Mesothelial cell of epicardium (in vitro differentiated cells): ENCODE results near the gene FBXL4. TPM values are rescaled to one million over a fixed set of nuclear protein-coding genes. Genes with fewer than 3 reads are reported as not detected.

Experiments
- DNase-seq, 2 experiments: peaks; one replicate each; pipeline ENCODE4 v3.0.0; 2021; ENCODE audit warnings: low spot score in 2 of 2; ENCODE audit not compliant: unreplicated experiment in 2 of 2
- H3K27ac Mint-ChIP-seq: 2 replicates; pipeline ENCODE4 v1.8.0; 2021; ENCODE audit warnings: mixed read lengths
- H3K27me3 Mint-ChIP-seq: 2 replicates; pipeline ENCODE4 v1.8.0; 2021; ENCODE audit warnings: low read depth, mixed read lengths
- H3K36me3 Mint-ChIP-seq: 2 replicates; pipeline ENCODE4 v1.8.0; 2021; ENCODE audit warnings: mixed read lengths
- H3K4me1 Mint-ChIP-seq: 2 replicates; pipeline ENCODE4 v1.8.0; 2021; ENCODE audit warnings: mixed read lengths
- H3K4me3 Mint-ChIP-seq: 2 replicates; pipeline ENCODE4 v1.8.0; 2021; ENCODE audit warnings: mild to moderate bottlenecking, moderate library complexity, mixed read lengths
- H3K9me3 Mint-ChIP-seq: 2 replicates; pipeline ENCODE4 v1.8.0; 2021; ENCODE audit warnings: mixed read lengths
- CTCF ChIP-seq: fragments of 200-600 bp; sonication (generic); IDR thresholded peaks from one replicate; pipeline ENCODE4 v1.5.0; 2021; ENCODE audit warnings: antibody characterized with exemption; ENCODE audit not compliant: unreplicated experiment
- total RNA-seq: library from RNA; stranded (reverse); gene quantifications from 3 replicates; pipeline ENCODE4 v1.2.1, GENCODE V29; 2021

The FBXL4 gene
- total RNA-seq, 1 donor from 2014 or later, result 21.2 TPM

GRCh38 chr6:98824902-98825599 is 122.7 kb downstream of the FBXL4 start:
- DNase-seq, result no peak
- no peak for TF ChIP-seq CTCF
- Mint-ChIP-seq H3K36me3 (no peaks in the 10 kb centered on the region), H3K27me3 (peaks cover 96% of the 10 kb centered on the region), H3K4me1 (peaks cover 17% of the 10 kb centered on the region), H3K4me3 (peak overlapping the region; percentile 16), H3K9me3 (no peaks in the 10 kb centered on the region), H3K27ac (no peak overlapping the region)

GRCh38 chr6:98824162-98824901 is 123.4 kb downstream of the FBXL4 start:
- no peak for TF ChIP-seq CTCF
- H3K27ac Mint-ChIP-seq, result no peak overlapping the region
- peak overlapping the region; percentile 36 for H3K4me3 Mint-ChIP-seq
- H3K4me1 Mint-ChIP-seq, result peaks cover 17% of the 10 kb centered on the region
- peaks cover 97% of the 10 kb centered on the region for H3K27me3 Mint-ChIP-seq
- H3K9me3 Mint-ChIP-seq, result no peaks in the 10 kb centered on the region
- no peak for DNase-seq
- H3K36me3 Mint-ChIP-seq, result no peaks in the 10 kb centered on the region

- peaks cover 97% of the 10 kb centered on the region for H3K27me3 Mint-ChIP-seq
- H3K4me1 Mint-ChIP-seq, result peaks cover 17% of the 10 kb centered on the region
- H3K4me3 Mint-ChIP-seq, result peak overlapping the region; percentile 36
- DNase-seq, result no peak
- H3K27ac Mint-ChIP-seq, result no peak overlapping the region
- TF ChIP-seq CTCF, result no peak
- no peaks in the 10 kb centered on the region for H3K36me3 Mint-ChIP-seq
- H3K9me3 Mint-ChIP-seq, result no peaks in the 10 kb centered on the region
Observed at GRCh38 chr6:98823428-98824161, 124.2 kb downstream of the FBXL4 start.

DNA sequence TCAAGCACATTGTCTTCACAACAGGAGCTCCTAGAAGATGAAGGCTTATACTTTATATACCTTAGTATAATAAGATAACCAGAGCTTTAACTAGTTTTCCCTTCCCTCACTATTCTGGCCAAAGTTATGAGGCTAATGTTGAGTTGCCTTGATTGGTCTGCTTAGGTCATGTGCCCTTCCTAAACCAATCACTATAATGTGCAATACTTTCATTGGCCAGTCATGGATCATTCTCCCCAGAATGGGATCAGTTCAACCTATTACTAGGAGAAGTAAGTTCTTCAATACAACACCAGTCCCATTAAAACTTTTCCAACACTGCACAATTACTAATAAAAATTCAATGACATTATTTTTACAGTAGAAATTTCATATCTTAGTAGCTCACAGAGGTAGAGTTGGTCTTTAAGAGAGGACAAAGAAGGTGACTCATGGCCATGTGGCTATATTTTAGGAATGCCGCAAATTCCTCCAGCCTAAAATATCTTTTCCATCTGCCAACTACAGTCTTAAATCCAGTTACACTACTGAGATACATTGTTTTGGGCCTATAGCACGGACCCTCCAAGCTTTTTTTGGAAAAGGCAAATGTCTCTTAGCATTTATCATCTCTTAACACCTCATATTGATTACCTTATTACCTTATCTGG is 125.9 kb downstream of the FBXL4 start:
- H3K4me1 Mint-ChIP-seq, result peaks cover 14% of the 10 kb centered on the region
- no peaks in the 10 kb centered on the region for H3K36me3 Mint-ChIP-seq
- DNase-seq, result no peak
- no peak overlapping the region for H3K4me3 Mint-ChIP-seq
- H3K27ac Mint-ChIP-seq, result no peak overlapping the region
- H3K27me3 Mint-ChIP-seq, result peaks cover 90% of the 10 kb centered on the region
- H3K9me3 Mint-ChIP-seq, result no peaks in the 10 kb centered on the region
- TF ChIP-seq CTCF, result no peak

Other genes starting within 250 kb of the FBXL4 start
- not detected in 3 replicates for gene POU3F2, start 113.4 kb downstream of the FBXL4 start, total RNA-seq